Adrenal gland (tissue), 5 donors: ENCODE measurements around the gene OR10T2.

ENCODE experiments used
- POLR2A ChIP-seq, 2 donors: fragments of 450-650 bp; IDR thresholded peaks; one replicate each; pipeline ENCODE4 v1.6.1; 2017; ENCODE audit warnings: antibody characterized with exemption in 2 of 2, mild to moderate bottlenecking in 2 of 2, moderate library complexity in 1 of 2
- TF ChIP-seq, protein P1 (sequence below), 6 experiments: fragments of 450-650 bp in 4 of 6; fragments of 200-600 bp in 2 of 6; sonication (generic) in 1 of 6; IDR thresholded peaks; 1 replicate in 5 of 6; 2 replicates in 1 of 6; pipeline versions ENCODE4 v1.5.1 to v1.8.0; 2016 to 2021; ENCODE audit warnings: antibody characterized with exemption in 6 of 6, mild to moderate bottlenecking in 2 of 6, moderate library complexity in 1 of 6
- donor health status: DM: no; HTN: no; CAD: no.

GRCh38 chr1:158434741-158435140 lies 35.5 kb upstream of the OR10T2 start:
- TF ChIP-seq, protein P1, sequence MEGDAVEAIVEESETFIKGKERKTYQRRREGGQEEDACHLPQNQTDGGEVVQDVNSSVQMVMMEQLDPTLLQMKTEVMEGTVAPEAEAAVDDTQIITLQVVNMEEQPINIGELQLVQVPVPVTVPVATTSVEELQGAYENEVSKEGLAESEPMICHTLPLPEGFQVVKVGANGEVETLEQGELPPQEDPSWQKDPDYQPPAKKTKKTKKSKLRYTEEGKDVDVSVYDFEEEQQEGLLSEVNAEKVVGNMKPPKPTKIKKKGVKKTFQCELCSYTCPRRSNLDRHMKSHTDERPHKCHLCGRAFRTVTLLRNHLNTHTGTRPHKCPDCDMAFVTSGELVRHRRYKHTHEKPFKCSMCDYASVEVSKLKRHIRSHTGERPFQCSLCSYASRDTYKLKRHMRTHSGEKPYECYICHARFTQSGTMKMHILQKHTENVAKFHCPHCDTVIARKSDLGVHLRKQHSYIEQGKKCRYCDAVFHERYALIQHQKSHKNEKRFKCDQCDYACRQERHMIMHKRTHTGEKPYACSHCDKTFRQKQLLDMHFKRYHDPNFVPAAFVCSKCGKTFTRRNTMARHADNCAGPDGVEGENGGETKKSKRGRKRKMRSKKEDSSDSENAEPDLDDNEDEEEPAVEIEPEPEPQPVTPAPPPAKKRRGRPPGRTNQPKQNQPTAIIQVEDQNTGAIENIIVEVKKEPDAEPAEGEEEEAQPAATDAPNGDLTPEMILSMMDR (IDR thresholded peaks at IDR 0.05), result no peak
- no peak for TF ChIP-seq POLR2A (IDR thresholded peaks at IDR 0.05)
